Measurements from ENCODE around the gene PLCB2.

PLCB2 gene

DNA sequence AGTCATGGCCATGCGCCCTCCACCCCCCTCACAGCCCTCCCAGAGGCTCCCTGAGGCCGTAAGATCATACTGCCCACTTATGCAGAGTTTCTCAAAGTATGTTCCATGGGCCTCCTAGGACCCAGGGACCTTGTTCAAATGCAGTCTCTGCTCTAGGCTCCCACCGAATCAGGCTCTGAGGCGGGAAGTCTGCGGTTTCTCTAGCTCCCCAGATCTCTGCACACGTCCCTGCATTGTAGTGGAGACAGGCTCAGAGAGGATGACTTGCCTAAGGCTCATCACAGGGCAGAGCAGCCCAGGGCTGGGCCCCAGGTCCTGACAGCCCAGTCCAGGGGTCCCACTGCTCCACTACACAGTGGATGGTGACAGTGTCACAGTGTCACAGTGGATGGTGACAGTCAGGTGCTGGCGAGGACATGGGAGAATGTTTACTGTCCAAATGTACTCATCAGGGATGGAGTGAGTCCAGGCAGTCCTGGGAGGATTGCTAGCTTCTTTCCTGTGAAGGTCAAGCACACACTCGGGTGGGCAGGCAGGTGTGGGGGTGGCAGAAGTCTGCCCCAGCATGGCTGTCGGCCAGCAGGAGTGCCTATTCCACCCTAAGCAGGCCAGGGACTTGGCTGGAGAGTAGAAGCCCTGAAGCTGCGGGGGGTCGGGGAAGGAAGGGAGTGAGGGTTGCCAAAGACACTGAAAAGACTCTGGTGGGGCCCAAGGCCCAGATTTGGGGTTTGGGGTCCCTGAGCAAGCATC lies 37.3 kb downstream of the PLCB2 start (continued):
- TF ChIP-seq ZNF560 (tag by site-specific recombination; IDR thresholded peaks at IDR 0.05; ENCODE audit: borderline replicate concordance) = no peak
- TF ChIP-seq ZNF837 (tag by site-specific recombination; IDR thresholded peaks at IDR 0.05) = no peak
- no peak for TF ChIP-seq ZNF10 (tag by site-specific recombination; IDR thresholded peaks at IDR 0.05)
- TF ChIP-seq ZNF596 (tag by site-specific recombination; IDR thresholded peaks at IDR 0.05) = no peak
- TF ChIP-seq ZNF138 (tag by site-specific recombination; IDR thresholded peaks at IDR 0.05; ENCODE audit: borderline replicate concordance) = no peak
- TF ChIP-seq ZNF248 (tag by site-specific recombination; IDR thresholded peaks at IDR 0.05) = no peak
- no peak for TF ChIP-seq ZNF791 (tag by site-specific recombination; IDR thresholded peaks at IDR 0.05)

DNA sequence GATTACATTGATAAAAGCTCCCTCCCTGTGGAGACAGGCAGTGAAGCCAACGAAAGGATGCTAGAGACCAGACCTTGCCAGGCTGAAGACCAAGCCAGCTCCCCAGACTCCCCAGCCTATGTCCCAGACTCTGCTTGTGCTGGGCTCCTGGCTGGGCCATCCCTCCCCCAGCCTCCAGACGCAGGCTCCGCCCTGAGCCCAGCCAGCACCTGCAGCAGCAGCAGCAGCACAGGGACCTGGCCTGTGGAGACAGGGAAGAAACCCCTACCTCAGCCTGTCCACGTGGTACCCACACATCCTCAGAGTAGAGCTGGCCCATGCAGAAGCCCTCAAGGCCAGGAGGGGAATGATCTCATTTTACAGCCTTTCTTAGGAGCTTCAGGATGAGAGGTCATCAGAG lies 38.1 kb downstream of the PLCB2 start:
- Histone ChIP-seq H3K4me3 (ENCODE audit: low read depth, low read length) (no peak overlapping the region), H3K36me3 (ENCODE audit: control insufficient read depth in 2 of 2, insufficient read depth in 1 of 2, low read length in 2 of 2) (no peaks in the 10 kb centered on the region), H3K4me1 (ENCODE audit: control insufficient read depth, insufficient read depth, low read length) (peaks cover 6% of the 10 kb centered on the region), H3K27ac (ENCODE audit: extremely low read depth, low read depth, low read length) (no peak overlapping the region), H3K9me3 (ENCODE audit: control insufficient read depth, insufficient read depth, low read depth, low read length) (no peaks in the 10 kb centered on the region)
- TF ChIP-seq YY2 (tag by site-specific recombination; IDR thresholded peaks at IDR 0.05) = no peak
- TF ChIP-seq ZNF560 (tag by site-specific recombination; IDR thresholded peaks at IDR 0.05; ENCODE audit: borderline replicate concordance) = no peak
- TF ChIP-seq, protein P1, sequence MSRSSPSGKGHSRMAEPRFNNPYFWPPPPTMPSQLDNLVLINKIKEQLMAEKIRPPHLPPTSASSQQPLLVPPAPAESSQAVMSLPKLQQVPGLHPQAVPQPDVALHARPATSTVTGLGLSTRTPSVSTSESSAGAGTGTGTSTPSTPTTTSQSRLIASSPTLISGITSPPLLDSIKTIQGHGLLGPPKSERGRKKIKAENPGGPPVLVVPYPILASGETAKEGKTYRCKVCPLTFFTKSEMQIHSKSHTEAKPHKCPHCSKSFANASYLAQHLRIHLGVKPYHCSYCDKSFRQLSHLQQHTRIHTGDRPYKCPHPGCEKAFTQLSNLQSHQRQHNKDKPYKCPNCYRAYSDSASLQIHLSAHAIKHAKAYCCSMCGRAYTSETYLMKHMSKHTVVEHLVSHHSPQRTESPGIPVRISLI (tag by site-specific recombination; IDR thresholded peaks at IDR 0.05) = no peak
- TF ChIP-seq, protein P2, sequence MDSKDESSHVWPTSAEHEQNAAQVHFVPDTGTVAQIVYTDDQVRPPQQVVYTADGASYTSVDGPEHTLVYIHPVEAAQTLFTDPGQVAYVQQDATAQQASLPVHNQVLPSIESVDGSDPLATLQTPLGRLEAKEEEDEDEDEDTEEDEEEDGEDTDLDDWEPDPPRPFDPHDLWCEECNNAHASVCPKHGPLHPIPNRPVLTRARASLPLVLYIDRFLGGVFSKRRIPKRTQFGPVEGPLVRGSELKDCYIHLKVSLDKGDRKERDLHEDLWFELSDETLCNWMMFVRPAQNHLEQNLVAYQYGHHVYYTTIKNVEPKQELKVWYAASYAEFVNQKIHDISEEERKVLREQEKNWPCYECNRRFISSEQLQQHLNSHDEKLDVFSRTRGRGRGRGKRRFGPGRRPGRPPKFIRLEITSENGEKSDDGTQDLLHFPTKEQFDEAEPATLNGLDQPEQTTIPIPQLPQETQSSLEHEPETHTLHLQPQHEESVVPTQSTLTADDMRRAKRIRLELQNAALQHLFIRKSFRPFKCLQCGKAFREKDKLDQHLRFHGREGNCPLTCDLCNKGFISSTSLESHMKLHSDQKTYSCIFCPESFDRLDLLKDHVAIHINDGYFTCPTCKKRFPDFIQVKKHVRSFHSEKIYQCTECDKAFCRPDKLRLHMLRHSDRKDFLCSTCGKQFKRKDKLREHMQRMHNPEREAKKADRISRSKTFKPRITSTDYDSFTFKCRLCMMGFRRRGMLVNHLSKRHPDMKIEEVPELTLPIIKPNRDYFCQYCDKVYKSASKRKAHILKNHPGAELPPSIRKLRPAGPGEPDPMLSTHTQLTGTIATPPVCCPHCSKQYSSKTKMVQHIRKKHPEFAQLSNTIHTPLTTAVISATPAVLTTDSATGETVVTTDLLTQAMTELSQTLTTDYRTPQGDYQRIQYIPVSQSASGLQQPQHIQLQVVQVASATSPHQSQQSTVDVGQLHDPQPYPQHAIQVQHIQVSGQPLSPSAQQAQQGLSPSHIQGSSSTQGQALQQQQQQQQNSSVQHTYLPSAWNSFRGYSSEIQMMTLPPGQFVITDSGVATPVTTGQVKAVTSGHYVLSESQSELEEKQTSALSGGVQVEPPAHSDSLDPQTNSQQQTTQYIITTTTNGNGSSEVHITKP (tag by site-specific recombination; IDR thresholded peaks at IDR 0.05) = no peak
- no peak for TF ChIP-seq EGR2 (tag by site-specific recombination; IDR thresholded peaks at IDR 0.05; ENCODE audit: low read depth)
- peak; percentile 12; the same call in 1 of the 2 replicates for TF ChIP-seq OSR2 (tag by site-specific recombination; IDR thresholded peaks at IDR 0.05)
- no peak for TF ChIP-seq SALL2 (tag by site-specific recombination; IDR thresholded peaks at IDR 0.05; ENCODE audit: borderline replicate concordance)
- no peak for TF ChIP-seq ZNF514 (tag by site-specific recombination; IDR thresholded peaks at IDR 0.05)
- TF ChIP-seq ZNF211 (tag by site-specific recombination; IDR thresholded peaks at IDR 0.05; ENCODE audit: low read depth) = no peak
- peak; percentile 74 for TF ChIP-seq ZNF600 (tag by site-specific recombination; IDR thresholded peaks at IDR 0.05)
- no peak for TF ChIP-seq ZBTB7A (tag by site-specific recombination; IDR thresholded peaks at IDR 0.05; ENCODE audit: low read depth)
- ChIA-PET CTCF (interaction anchor here (0.6 to 10.0 kb wide), 5 partner anchors 8 to 379 kb away, joined by 3 to 210 read pairs (median 4); no protein-coding TSS in a partner anchor), POLR2A (no interaction called here)

DNA sequence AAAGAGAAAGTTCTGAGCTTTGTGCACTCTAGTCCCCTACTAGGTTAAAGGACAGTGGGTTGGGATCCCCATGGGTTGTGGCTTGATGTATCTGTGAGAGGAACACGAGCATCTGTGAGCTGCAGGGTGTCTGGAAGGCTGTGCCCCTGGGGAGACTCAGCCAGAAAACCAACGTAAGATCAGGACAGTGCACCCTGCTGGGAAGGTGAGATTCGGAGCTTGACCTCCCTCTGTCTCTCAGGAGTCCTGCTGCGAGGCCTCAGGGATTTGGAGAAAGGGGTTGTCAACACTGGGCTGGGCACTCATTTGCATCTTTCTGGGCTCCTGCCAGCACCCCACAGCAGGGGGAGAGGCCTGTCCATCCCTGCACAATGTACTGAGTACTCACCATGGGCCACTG lies 40.1 kb downstream of the PLCB2 start:
- no peaks in the 10 kb centered on the region for H3K9me3 ChIP-seq (ENCODE audit: control insufficient read depth, insufficient read depth, low read depth, low read length)
- H3K4me1 ChIP-seq (ENCODE audit: control insufficient read depth, insufficient read depth, low read length) = peaks cover 22% of the 10 kb centered on the region
- H3K27ac ChIP-seq (ENCODE audit: extremely low read depth, low read depth, low read length) = no peak overlapping the region
- ChIA-PET CTCF (interaction anchor here (0.6 to 10.0 kb wide), 4 partner anchors 9 to 209 kb away, joined by 3 to 210 read pairs (median 6); no protein-coding TSS in a partner anchor), POLR2A (no interaction called here)
- no peak overlapping the region for H3K4me3 ChIP-seq (ENCODE audit: low read depth, low read length)
- TF ChIP-seq ZIC2 (tag by site-specific recombination; IDR thresholded peaks at IDR 0.05) = peak; percentile 92
- TF ChIP-seq HOXD13 (CRISPR knock-in tag; IDR thresholded peaks at IDR 0.05; ENCODE audit: borderline replicate concordance) = no peak
- H3K36me3 ChIP-seq (ENCODE audit: control insufficient read depth in 2 of 2, insufficient read depth in 1 of 2, low read length in 2 of 2) = no peaks in the 10 kb centered on the region
